B cell (primary cell): ENCODE measurements around the gene ATP9A. TPM values are rescaled to one million over a fixed set of nuclear protein-coding genes. Genes with fewer than 3 reads are reported as not detected.
"Not testable (repeated sequence)": the region's sequence is repeated elsewhere in the genome, so short reads cannot be mapped to it uniquely, and the experiment has no call there.

Experiments
- ATAC-seq: fragments of 200-7000 bp; cut with Tn5 transposase; one replicate; pipeline ENCODE4 v1.10.0; 2021; ENCODE audit warnings: low read depth, mild to moderate bottlenecking, moderate number of reproducible peaks, moderate library complexity
- CTCF ChIA-PET: fragments of 350-600 bp; sonication (Branson Sonifier 250); formaldehyde crosslinking; loops from one replicate; lab custom pipeline; 2021; ENCODE audit warnings: antibody characterized with exemption, inconsistent platforms; lab: Charles Lee
- POLR2A ChIA-PET: fragments of 350-600 bp; sonication (Branson Sonifier 250); formaldehyde crosslinking; loops from one replicate; lab custom pipeline; 2021; ENCODE audit warnings: antibody characterized with exemption; lab: Charles Lee
- DNase-seq: peaks from one replicate; pipeline ENCODE4 v3.0.0; 2013
- H2AFZ ChIP-seq: 2 replicates; pipeline ENCODE4 v1.6.1; 2012; ENCODE audit warnings: mild to moderate bottlenecking, low read depth, low read length; ENCODE audit not compliant: insufficient read depth, poor library complexity, severe bottlenecking
- H3K27ac ChIP-seq, 2 donors: 1 replicate in 1 of 2; 2 replicates in 1 of 2; pipeline ENCODE4 v1.5.1; 2012 to 2013; ENCODE audit warnings: low read length in 2 of 2, mild to moderate bottlenecking in 2 of 2, moderate library complexity in 1 of 2
- H3K27me3 ChIP-seq, 4 experiments: fragments of 200-600 bp in 1 of 4; sonication (generic) in 1 of 4; replicated peaks in 1 of 4; 1 replicate in 2 of 4; 2 replicates in 2 of 4; pipeline versions ENCODE4 v1.6.1 to v1.7.0; 2013 to 2016; ENCODE audit warnings: low read length in 3 of 4, mild to moderate bottlenecking in 2 of 4, mixed read lengths in 1 of 4, moderate library complexity in 1 of 4; ENCODE audit not compliant: insufficient read depth in 4 of 4, control insufficient read depth in 3 of 4; ENCODE audit errors: control extremely low read depth in 1 of 4
- H3K36me3 ChIP-seq, 2 experiments: replicated peaks in 1 of 2; 1 replicate in 1 of 2; 2 replicates in 1 of 2; pipeline versions ENCODE4 v1.6.1 to v1.7.1; 2013; ENCODE audit warnings: low read length in 1 of 2; ENCODE audit not compliant: insufficient read depth in 2 of 2, control insufficient read depth in 1 of 2; ENCODE audit errors: control extremely low read depth in 1 of 2, extremely low read depth in 1 of 2
- H3K4me1 ChIP-seq, 2 donors: fragments of 200-600 bp in 1 of 2; sonication (generic) in 1 of 2; 1 replicate in 1 of 2; 2 replicates in 1 of 2; pipeline versions ENCODE4 v1.5.1 to v1.6.1; 2013 to 2017; ENCODE audit warnings: low read length in 2 of 2; ENCODE audit not compliant: control insufficient read depth in 2 of 2, insufficient read depth in 2 of 2
- H3K4me2 ChIP-seq: replicated peaks from 2 replicates; pipeline ENCODE3; 2012; ENCODE audit warnings: mild to moderate bottlenecking, low read depth, low read length; ENCODE audit not compliant: poor library complexity, severe bottlenecking
- H3K4me3 ChIP-seq, 5 experiments: fragments of 200-600 bp in 1 of 5; sonication (generic) in 1 of 5; 1 replicate in 3 of 5; 2 replicates in 2 of 5; pipeline versions ENCODE4 v1.5.1 to v1.7.0; 2011 to 2016; ENCODE audit warnings: low read length in 4 of 5, mild to moderate bottlenecking in 4 of 5, low read depth in 2 of 5, control low read depth in 1 of 5, moderate library complexity in 1 of 5; ENCODE audit not compliant: insufficient read depth in 1 of 5; ENCODE audit errors: control extremely low read depth in 1 of 5, extremely low read depth in 1 of 5
- H3K79me2 ChIP-seq: fragments of 200-600 bp; sonication (generic); one replicate; pipeline ENCODE4 v1.6.0; 2016; ENCODE audit warnings: low read length; ENCODE audit not compliant: control insufficient read depth, insufficient read depth
- H3K9ac ChIP-seq: fragments of 200-600 bp; sonication (generic); 2 replicates; pipeline ENCODE4 v1.6.1; 2017; ENCODE audit warnings: mild to moderate bottlenecking, low read length, moderate library complexity
- H3K9me3 ChIP-seq, 3 donors: one replicate each; pipeline versions ENCODE4 v1.6.1 to v1.7.1; 2013; ENCODE audit warnings: low read length in 2 of 3; ENCODE audit not compliant: control insufficient read depth in 2 of 3, insufficient read depth in 1 of 3; ENCODE audit errors: control extremely low read depth in 1 of 3
- H4K20me1 ChIP-seq: 2 replicates; pipeline ENCODE4 v1.6.0; 2012; ENCODE audit warnings: mild to moderate bottlenecking, low read length; ENCODE audit not compliant: insufficient read depth, control insufficient read depth, poor library complexity, severe bottlenecking
- H3K27ac Mint-ChIP-seq: one replicate; pipeline ENCODE4 v1.8.0; 2021; ENCODE audit warnings: mixed read lengths
- H3K27me3 Mint-ChIP-seq: one replicate; pipeline ENCODE4 v1.8.0; 2021; ENCODE audit warnings: mixed read lengths
- H3K4me1 Mint-ChIP-seq: one replicate; pipeline ENCODE4 v1.8.0; 2021; ENCODE audit warnings: mixed read lengths
- H3K4me3 Mint-ChIP-seq: one replicate; pipeline ENCODE4 v1.8.0; 2021; ENCODE audit warnings: mixed read lengths
- H3K9me3 Mint-ChIP-seq: one replicate; pipeline ENCODE4 v1.8.0; 2022; ENCODE audit warnings: mixed read lengths; ENCODE audit not compliant: insufficient read depth
- EZH2 ChIP-seq: IDR thresholded peaks from 2 replicates; pipeline ENCODE4 v1.6.1; 2012; ENCODE audit warnings: borderline replicate concordance, low read depth, mild to moderate bottlenecking, moderate library complexity, low read length; ENCODE audit not compliant: insufficient read depth, poor library complexity, severe bottlenecking
- WGBS: methylation state at CpG from one replicate; pipeline ENCODE4 v1.1.5; 2013; ENCODE audit warnings: missing lambda C conversion rate; ENCODE audit not compliant: insufficient coverage; 5-methylcytosine and 5-hydroxymethylcytosine counted together
- intact Hi-C: fragments of 100-400 bp; cut with micrococcal nuclease; formaldehyde crosslinking; loops from one replicate; pipeline ENCODE4 v1.10.0; 2022
- polyA plus RNA-seq: library from polyadenylated mRNA; depleted of rRNA; stranded (reverse); fragments of >200 nt; gene quantifications from 2 replicates; pipeline ENCODE4 v1.2.3, GENCODE V29; 2012
- total RNA-seq, 2 donors: library from RNA; stranded (reverse); fragments of 120-200 nt in 1 of 2; gene quantifications; 1 replicate in 1 of 2; 2 replicates in 1 of 2; pipeline versions ENCODE4 v1.2.3 to v1.2.4, GENCODE V29; 2013 to 2022
- TF ChIP-seq, protein P1 (sequence below): fragments of 200-600 bp; IDR thresholded peaks from one replicate; pipeline ENCODE4 v1.8.0; 2022; ENCODE audit warnings: antibody characterized with exemption, mild to moderate bottlenecking

ATP9A gene
- total and polyA plus RNA-seq, 2 donors (not counting 1 experiment from before 2014, with no cell fraction given): 0.13 to 0.22 TPM

DNA sequence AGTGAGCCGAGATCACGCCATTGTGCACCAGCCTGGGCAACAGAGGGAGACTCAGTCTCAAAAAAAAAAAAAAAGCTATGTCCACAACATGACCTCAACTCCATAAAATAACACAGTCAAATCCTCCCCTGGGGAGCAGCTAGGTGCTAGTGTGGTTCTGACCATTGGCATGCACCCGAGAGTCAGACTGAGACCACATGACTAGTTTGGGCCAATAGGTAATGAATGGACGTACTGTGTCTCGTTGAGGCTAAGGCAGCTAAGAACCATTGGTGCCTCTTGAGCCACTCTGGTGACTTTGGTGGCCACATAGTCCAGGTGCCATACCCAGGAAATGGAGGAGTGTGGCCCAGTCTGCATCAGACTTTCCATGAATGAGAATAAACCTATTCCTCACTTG is 40.3 kb downstream of the ATP9A start:
- Histone ChIP-seq H3K27me3 (no peaks in the 10 kb centered on the region), H2AFZ (no peak overlapping the region), H3K9me3 (no peaks in the 10 kb centered on the region), H3K36me3 (no peaks in the 10 kb centered on the region), H4K20me1 (no peaks in the 10 kb centered on the region), H3K4me1 (no peaks in the 10 kb centered on the region), H3K79me2 (no peaks in the 10 kb centered on the region), H3K4me2 (no peak overlapping the region), H3K4me3 (no peak overlapping the region), H3K9ac (no peak overlapping the region), H3K27ac (no peak overlapping the region)
- no peak for ATAC-seq
- TF ChIP-seq, protein P1, sequence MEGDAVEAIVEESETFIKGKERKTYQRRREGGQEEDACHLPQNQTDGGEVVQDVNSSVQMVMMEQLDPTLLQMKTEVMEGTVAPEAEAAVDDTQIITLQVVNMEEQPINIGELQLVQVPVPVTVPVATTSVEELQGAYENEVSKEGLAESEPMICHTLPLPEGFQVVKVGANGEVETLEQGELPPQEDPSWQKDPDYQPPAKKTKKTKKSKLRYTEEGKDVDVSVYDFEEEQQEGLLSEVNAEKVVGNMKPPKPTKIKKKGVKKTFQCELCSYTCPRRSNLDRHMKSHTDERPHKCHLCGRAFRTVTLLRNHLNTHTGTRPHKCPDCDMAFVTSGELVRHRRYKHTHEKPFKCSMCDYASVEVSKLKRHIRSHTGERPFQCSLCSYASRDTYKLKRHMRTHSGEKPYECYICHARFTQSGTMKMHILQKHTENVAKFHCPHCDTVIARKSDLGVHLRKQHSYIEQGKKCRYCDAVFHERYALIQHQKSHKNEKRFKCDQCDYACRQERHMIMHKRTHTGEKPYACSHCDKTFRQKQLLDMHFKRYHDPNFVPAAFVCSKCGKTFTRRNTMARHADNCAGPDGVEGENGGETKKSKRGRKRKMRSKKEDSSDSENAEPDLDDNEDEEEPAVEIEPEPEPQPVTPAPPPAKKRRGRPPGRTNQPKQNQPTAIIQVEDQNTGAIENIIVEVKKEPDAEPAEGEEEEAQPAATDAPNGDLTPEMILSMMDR: no peak
- TF ChIP-seq EZH2: no peak
- no peak for DNase-seq
- intact Hi-C loops: no loop called here
- Mint-ChIP-seq H3K4me1 (no peaks in the 10 kb centered on the region), H3K4me3 (no peak overlapping the region), H3K27me3 (peaks cover 15% of the 10 kb centered on the region), H3K27ac (no peak overlapping the region), H3K9me3 (no peaks in the 10 kb centered on the region)
- WGBS: 95% methylated on average over 5 of the region's 5 CpGs
- POLR2A ChIA-PET: no interaction called here
- CTCF ChIA-PET: no interaction called here

DNA sequence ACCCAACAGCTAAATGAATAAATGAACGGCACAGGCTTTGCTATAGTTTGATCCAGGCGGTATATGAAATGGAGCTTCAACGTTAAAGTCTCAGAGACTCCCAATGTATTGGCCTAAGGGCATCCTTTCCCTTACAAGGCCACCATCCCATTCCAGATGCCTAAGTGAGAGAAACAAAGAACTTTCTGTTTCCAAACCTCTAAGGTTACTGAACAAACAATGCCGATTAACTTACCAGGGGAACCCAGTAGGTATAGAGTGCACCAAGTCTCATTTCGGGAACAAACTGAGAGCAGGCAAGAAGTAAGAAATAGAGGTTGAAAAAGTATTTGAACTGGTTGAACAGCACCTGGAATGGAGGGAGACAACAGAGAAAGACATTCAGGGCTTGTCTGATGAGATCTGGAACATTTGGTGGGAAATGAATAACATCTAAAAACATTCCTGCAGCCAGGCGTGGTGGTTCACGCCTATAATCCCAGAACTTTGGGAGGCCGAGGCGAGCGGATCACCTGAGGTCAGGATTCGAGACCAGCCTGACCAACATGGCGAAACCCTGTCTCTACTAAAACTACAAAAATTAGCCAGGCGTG is 42.5 kb downstream of the ATP9A start:
- ChIA-PET POLR2A (no interaction called here), CTCF (no interaction called here)
- H3K4me2 ChIP-seq: no peak overlapping the region
- no peak overlapping the region for H3K4me3 Mint-ChIP-seq
- TF ChIP-seq, protein P1: no peak
- TF ChIP-seq EZH2: no peak
- intact Hi-C loops: no loop called here
- H3K9me3 Mint-ChIP-seq: no peaks in the 10 kb centered on the region
- H4K20me1 ChIP-seq: no peaks in the 10 kb centered on the region
- no peaks in the 10 kb centered on the region for H3K4me1 ChIP-seq
- H3K79me2 ChIP-seq: no peaks in the 10 kb centered on the region
- no peak overlapping the region for H3K4me3 ChIP-seq
- no peaks in the 10 kb centered on the region for H3K36me3 ChIP-seq
- H3K4me1 Mint-ChIP-seq: no peaks in the 10 kb centered on the region
- no peak overlapping the region for H3K27ac ChIP-seq
- no peak overlapping the region for H3K27ac Mint-ChIP-seq
- no peak overlapping the region for H3K9ac ChIP-seq
- no peaks in the 10 kb centered on the region for H3K9me3 ChIP-seq
- WGBS: 99% methylated on average over 10 of the region's 13 CpGs
- ATAC-seq: no peak
- peaks cover 22% of the 10 kb centered on the region for H3K27me3 Mint-ChIP-seq
- no peak overlapping the region for H2AFZ ChIP-seq
- H3K27me3 ChIP-seq: no peaks in the 10 kb centered on the region
- DNase-seq: no peak

DNA sequence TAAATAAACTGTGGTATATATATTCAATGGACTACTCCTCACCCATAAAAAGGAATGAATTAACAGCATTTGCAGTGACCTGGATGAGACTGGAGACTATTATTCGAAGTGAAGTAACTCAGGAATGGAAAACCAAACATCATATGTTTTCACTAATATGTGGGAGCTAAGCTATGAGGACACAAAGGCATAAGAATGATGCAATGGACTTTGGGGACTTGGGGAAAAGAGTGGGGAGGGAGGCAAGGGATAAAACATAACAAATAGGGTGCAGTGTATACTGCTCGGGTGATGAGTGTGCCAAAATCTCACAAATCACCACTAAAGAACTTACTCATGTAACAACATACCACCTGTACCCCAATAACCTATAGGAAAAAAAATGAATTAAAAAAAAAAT is 45.2 kb downstream of the ATP9A start:
- DNase-seq, CTCF ChIA-PET, H3K36me3 ChIP-seq, H3K4me1 Mint-ChIP-seq, H3K4me3 Mint-ChIP-seq, H3K27me3 ChIP-seq, H3K4me2 ChIP-seq, ATAC-seq, intact Hi-C loops, H3K9me3 ChIP-seq, H3K9ac ChIP-seq, H3K4me1 ChIP-seq, H3K4me3 ChIP-seq, POLR2A ChIA-PET, H2AFZ ChIP-seq, H3K27ac Mint-ChIP-seq, H3K9me3 Mint-ChIP-seq, H4K20me1 ChIP-seq, H3K27ac ChIP-seq, H3K79me2 ChIP-seq: not testable (repeated sequence)
- no CpG with 5 or more reads among the region's 2 CpGs for WGBS
- H3K27me3 Mint-ChIP-seq: peaks cover 24% of the 10 kb centered on the region
